ENCODE measurements around the gene ZCWPW2. TPM values are rescaled to one million over a fixed set of nuclear protein-coding genes. Genes with fewer than 3 reads are reported as not detected.

ZCWPW2 gene
- total RNA-seq, 1 donor from 2014 or later: not detected

GRCh38 chr3:28326458-28326926, 22.0 kb upstream of the ZCWPW2 start:
- Histone ChIP-seq H3K4me1 (no peaks in the 10 kb centered on the region), H3K9me3 (no peaks in the 10 kb centered on the region), H3K27me3 (no peaks in the 10 kb centered on the region), H3K4me3 (no peak overlapping the region), H3K27ac (no peak overlapping the region), H3K36me3 (peaks cover 12 to 25% of the 10 kb centered on the region in 2 donors)
- intact Hi-C loops (cut with DNase I): loop anchor here (5.0 kb wide), 1 partner anchor 614 kb away; no protein-coding TSS in a partner anchor
- no peak for DNase-seq (ENCODE audit: low spot score in 2 of 2)
- TF ChIP-seq CTCF (IDR thresholded peaks at IDR 0.05): no peak

- intact Hi-C loops (cut with DNase I): loop anchor here (5.0 kb wide), 1 partner anchor 616 kb away; no protein-coding TSS in a partner anchor
- H3K36me3 ChIP-seq: peaks cover 12 to 32% of the 10 kb centered on the region in 2 donors
- no peaks in the 10 kb centered on the region for H3K9me3 ChIP-seq
- no peak overlapping the region for H3K4me3 ChIP-seq
- H3K27ac ChIP-seq: no peak overlapping the region
- no peaks in the 10 kb centered on the region for H3K27me3 ChIP-seq
- H3K4me1 ChIP-seq: no peaks in the 10 kb centered on the region
- peak; percentile 53 to 66 (median 60) for TF ChIP-seq CTCF (IDR thresholded peaks at IDR 0.05)
- DNase-seq (ENCODE audit: low spot score in 2 of 2): no peak
Observed at GRCh38 chr3:28328188-28329151, 20.1 kb upstream of the ZCWPW2 start.

DNA sequence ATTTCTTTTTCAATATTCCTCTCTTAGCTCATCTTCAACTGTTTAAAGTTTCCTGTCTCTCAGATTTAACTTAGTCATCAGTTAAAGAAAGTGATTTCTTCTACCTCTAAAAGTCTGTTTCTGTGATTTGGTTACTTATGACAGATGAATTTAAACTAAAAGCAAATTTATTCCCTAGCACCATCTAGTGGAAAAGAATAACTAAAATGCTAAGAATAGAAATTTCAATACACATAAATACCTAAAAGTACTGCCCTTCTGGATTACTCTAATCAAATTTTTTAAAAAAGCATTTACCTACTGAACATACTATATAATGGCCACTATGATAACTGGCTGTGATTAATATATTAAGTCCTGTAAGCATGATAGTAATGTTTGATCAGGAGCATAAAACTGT, 14.0 kb upstream of the ZCWPW2 start:
- Histone ChIP-seq H3K27me3 (no peaks in the 10 kb centered on the region), H3K4me1 (no peaks in the 10 kb centered on the region), H3K36me3 (peaks cover 20 to 36% of the 10 kb centered on the region in 2 donors), H3K4me3 (no peak overlapping the region), H3K27ac (no peak overlapping the region), H3K9me3 (no peaks in the 10 kb centered on the region)
- intact Hi-C loops (cut with DNase I): no loop called here
- no peak for DNase-seq (ENCODE audit: low spot score in 2 of 2)
- TF ChIP-seq CTCF (IDR thresholded peaks at IDR 0.05): peak in 1 of 3 experiments; percentile 24

DNA sequence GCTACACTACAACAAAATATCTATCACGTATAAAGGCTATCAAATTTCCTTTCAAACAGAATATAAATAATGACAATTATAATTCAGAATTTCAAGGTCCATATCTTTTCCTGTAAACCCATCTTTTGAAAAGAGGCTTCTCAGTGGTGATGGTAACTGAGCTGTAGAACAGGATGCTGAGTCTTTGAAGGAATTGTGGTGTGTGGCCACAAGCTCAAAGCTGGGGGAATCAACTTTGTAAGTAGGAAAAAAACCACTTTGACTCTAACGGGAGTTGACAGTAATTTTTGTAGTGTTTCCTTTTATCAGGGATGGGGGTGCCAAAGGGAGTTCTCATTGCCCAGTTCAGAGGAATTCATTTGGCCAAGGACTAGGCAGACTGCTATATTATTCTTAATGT, 13.3 kb upstream of the ZCWPW2 start:
- Histone ChIP-seq H3K27ac (no peak overlapping the region), H3K27me3 (no peaks in the 10 kb centered on the region), H3K9me3 (no peaks in the 10 kb centered on the region), H3K36me3 (peaks cover 19 to 38% of the 10 kb centered on the region in 2 donors), H3K4me1 (no peaks in the 10 kb centered on the region), H3K4me3 (no peak overlapping the region)
- TF ChIP-seq CTCF (IDR thresholded peaks at IDR 0.05): no peak
- intact Hi-C loops (cut with DNase I): no loop called here
- no peak for DNase-seq (ENCODE audit: low spot score in 2 of 2)

DNA sequence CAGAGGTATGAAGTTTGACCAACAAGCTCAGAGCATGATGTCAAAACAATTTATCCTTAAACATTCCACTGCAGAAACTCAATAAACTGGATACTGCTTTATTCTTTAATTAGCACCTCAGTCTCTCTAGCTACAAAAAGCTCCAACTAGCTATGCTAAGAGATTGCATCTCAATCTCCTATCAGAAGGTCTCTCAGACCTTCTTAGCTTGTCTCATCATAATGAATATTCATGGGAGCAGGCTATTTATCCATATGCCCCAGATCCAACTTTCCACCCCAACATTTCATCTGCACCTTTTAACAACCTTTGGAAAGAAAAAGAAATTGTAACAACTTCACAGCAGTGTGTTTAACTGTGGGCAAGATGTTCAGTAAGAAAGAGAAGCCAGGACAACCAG, 11.3 kb upstream of the ZCWPW2 start:
- H3K36me3 ChIP-seq: peaks cover 19 to 39% of the 10 kb centered on the region in 2 donors

More for the DNA sequence above, 11.3 kb upstream of the ZCWPW2 start:
- Histone ChIP-seq H3K27me3 (no peaks in the 10 kb centered on the region), H3K27ac (no peak overlapping the region), H3K4me3 (no peak overlapping the region), H3K4me1 (peaks cover 0 to 7% of the 10 kb centered on the region in 2 donors), H3K9me3 (no peaks in the 10 kb centered on the region)
- no peak for DNase-seq (ENCODE audit: low spot score in 2 of 2)
- TF ChIP-seq CTCF (IDR thresholded peaks at IDR 0.05): no peak
- intact Hi-C loops (cut with DNase I): no loop called here

All from ascending aorta (tissue), 2 donors.